HG03060 (cell line): ENCODE measurements around the gene ZNHIT3.

Source experiments
- ATAC-seq: cut with Tn5 transposase; IDR thresholded peaks from one replicate; pipeline ENCODE4 v1.9.1; 2021; ENCODE audit warnings: low read depth, moderate number of reproducible peaks; ENCODE audit not compliant: unreplicated experiment

ZNHIT3 gene

DNA sequence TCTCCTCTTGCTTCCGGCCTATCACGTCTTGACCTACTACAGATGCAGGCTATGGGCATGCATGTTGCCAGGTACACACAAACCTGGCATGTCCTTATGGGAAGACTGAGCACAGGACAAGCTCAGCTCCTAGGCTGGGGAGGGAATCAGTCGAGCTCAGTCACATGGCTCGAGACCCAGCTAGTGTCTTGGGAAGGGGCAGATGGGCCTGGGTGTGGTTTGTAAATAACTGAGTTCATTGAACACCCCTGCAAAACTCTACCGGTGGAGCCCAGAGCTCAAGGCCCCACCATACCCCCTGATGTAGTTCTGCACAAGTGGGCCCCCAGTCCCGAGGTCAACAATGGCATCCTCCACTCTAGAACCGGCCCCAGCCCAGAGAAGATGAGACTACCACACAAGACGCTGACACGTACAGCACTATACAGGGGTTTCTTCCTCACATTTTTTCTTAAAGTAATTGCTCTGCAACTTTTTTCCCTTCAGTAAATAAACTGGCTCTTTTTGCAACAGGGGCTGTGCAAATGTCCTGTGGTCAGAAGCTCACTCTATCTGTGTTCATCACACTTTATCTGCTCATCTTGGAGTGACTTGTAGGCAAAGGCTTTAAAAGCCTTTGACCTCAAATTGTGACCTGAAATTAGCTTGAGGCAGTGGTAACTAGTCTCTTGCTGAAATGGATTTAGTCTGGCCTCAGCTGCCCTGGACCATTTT is 22.9 kb downstream of the ZNHIT3 start:
- no peak for ATAC-seq

DNA sequence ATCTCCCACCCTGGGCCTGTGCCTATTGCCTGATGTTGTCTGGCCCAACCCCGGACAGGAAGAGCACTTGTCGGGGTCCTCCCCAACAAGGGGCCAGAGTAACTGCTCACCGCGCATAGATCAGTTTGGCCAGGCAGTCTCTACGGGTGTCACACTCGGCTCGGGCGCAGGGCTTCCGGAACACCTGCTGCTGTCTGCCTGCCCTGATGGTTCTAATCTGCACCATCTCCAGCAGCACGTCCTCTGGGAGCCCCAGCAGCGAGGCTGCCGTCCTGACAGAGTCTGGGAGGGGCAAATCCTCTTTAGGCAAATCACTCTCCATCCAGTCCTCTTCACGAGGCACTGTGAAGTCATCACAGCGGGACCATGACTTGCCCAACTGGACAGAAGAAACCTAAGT is 24.2 kb downstream of the ZNHIT3 start:
- ATAC-seq, result no peak

- ATAC-seq, result no peak
Observed at GRCh38 chr17:36511216-36511615, 24.7 kb downstream of the ZNHIT3 start.

DNA sequence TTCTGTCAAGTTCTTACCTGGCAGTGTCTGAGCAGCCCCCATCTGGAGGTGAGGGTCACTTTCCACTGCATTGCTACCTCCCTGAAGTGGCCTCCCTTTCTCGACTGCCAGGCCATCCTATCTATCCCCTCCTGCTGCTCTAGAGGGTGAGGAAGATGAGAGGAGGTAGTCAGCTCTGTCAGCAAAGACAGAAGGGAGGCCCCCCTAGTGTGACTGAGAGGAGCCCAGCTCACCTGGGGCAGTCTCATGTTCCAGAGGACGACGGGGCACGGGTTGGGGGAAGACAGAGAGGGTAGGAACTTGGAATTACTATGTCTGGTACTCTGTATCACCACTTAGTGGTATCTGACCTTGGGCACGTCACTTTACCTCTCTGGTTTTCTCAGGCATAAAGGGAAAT is 26.2 kb downstream of the ZNHIT3 start:
- no peak for ATAC-seq

DNA sequence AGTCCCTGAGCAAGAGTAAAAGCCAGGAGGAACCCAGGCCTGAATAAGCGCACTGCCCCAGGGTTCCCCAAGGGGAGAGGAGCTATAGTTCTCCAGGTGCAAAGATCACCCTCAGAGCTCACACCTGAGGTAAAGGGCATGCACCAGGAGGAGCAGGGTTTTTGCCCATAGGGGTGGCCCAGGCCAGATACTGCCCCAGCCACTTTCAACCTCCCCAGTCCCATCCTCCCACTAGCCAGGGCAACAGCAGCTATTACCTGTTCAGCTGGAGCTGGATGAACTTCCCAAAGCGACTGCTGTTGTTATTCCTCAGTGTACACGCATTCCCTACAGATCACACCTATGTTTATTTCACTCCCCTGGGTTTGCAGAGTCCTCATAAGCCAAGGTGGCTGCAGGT is 28.4 kb downstream of the ZNHIT3 start:
- ATAC-seq, result no peak

DNA sequence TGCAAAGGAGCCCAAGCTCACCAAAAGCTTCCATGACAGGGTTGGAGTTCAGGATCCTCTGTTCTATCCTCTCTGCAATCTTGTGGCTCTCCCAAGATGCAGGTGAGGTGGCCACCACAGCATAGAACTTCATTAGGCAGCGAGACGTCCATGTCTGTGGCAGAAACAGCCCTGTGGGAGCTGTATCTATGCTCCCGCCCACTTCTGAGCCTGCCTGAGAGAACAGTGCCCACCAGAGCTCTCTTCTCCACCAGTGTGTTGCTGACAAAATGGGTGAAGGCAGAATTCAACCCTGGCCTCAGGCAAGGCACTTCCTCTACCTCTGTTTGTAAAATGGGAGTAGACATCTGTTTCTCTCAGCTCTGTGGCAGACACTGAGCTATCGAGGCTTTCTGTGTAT is 29.4 kb downstream of the ZNHIT3 start:
- no peak for ATAC-seq

- no peak for ATAC-seq
Observed at GRCh38 chr17:36523113-36523512, 36.6 kb downstream of the ZNHIT3 start.

DNA sequence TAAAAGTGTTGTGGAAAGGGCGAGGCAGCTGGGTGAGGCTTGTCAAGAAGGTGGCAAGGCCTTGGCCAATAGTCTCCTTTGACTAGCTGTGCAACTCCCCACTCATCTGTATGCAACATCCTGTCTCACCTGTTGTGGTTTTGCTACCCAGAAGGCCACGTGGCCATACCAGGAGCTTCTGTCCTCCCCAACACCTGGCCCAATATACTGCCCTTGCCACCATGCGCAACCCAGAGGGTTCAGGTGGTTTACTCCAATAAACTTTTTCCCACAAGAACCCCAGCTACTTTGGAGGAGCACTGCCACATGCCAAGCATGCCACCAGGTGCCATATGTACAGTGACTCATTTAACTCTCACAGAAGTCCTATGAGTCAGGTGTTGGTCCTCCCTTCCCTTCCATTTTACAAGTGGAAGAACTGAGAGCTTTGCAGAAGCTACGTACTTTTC is 38.0 kb downstream of the ZNHIT3 start:
- no peak for ATAC-seq

GRCh38 chr17:36525113-36525512 is 38.6 kb downstream of the ZNHIT3 start:
- ATAC-seq, result no peak

- no peak for ATAC-seq
Observed at GRCh38 chr17:36525888-36526287, 39.4 kb downstream of the ZNHIT3 start.

DNA sequence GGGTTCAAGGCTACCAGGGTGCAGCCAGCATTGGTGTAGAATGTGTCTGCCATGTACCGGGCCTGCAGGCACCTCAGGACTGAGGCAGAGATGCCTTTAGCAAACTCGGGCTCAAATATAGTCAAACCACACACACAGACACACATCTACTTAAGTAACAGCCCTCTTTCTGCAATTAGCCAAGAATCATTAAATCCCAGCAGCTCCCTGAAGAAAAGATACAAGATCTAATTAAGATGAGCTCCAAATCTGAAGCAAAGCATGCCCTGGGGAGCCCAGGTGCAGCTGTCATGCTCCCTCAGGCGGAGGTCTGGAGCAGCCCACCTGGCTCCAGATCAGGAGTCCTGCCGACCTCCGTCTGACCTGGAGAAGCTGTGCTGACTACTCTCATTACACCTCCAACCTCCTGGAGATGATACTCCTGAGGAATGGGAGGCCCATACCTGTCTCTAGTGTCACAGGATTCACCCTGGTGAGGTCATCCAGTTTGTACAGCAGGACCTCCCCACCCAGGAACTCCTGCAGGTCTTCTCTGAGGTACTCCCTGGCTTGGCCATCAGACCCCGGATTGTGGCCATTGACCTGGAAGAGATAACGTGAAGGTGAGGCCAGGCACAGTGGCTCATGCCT is 41.3 kb downstream of the ZNHIT3 start:
- no peak for ATAC-seq

DNA sequence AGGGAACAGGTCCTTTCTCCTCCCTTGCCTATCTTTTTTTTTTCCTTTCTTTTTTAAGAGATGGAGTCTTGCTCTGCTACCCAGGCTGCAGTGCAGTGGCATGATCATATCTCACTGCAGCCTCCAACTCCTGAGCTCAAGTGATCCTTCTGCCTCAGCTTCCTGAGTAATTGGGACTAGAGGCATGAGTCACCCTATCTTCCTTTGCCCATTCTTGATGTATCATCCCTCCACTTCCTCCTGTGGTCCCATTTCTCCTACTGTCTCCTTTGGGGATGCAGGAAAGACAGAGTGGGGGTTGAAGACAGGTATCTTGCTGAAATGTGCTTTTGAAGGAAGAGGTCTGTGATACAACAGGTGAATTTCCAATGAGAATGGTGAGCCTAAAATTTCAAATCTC is 42.6 kb downstream of the ZNHIT3 start:
- no peak for ATAC-seq

- no peak for ATAC-seq
Observed at GRCh38 chr17:36532435-36532975, 46.0 kb downstream of the ZNHIT3 start.

GRCh38 chr17:36533935-36534839 is 47.7 kb downstream of the ZNHIT3 start:
- no peak for ATAC-seq

DNA sequence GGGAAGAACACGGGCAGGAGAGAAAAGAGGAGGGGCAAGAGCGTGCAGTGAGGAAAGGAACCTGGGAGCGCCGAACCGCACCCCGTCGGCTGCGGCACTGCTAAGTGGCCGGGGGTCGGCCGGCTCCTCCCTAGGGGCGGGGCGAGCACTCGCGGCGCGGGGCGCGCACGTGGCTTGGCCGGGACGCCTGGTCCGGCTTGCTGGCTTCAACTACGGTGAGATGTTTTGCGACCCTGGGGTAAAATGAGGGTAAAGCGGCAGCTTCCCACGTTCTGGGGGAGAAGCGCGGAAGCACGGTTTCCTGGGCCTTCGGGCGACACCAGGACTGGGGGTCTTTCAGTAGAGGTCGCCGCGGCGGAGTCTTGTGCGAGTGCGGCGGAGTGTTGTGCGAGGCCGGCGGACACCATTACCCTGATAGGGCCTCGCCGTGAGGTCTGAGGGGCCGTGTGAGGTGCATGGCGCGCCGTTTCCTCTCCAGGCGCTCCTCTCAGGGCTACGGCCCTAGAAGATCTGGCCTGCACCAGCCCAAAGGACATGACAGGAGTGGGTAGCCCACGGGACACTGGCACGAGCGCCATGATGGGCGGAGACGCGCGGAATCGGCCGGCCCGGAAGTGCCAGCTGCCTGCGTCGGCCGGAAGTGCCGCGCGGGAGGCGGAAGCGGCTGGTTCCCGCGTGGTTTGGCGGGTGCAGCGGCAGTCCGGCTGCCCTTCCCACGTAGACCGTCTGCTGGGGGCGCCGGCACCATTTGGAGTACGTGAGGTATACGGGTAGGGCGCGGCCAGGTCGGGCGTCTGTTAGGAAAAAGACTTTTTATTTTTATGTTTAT is 48.6 kb downstream of the ZNHIT3 start, which contains the start of the genes MYO19 and PIGW:
Gene MYO19 (minus strand): TSS at position 29 of the 829 bp plus-strand sequence. CDS start 2,330 bp downstream, outside the sequence.
Gene PIGW (plus strand): TSS at position 148 of the 829 bp plus-strand sequence. CDS start 2,115 bp downstream, outside the sequence.
- no peak for ATAC-seq

DNA sequence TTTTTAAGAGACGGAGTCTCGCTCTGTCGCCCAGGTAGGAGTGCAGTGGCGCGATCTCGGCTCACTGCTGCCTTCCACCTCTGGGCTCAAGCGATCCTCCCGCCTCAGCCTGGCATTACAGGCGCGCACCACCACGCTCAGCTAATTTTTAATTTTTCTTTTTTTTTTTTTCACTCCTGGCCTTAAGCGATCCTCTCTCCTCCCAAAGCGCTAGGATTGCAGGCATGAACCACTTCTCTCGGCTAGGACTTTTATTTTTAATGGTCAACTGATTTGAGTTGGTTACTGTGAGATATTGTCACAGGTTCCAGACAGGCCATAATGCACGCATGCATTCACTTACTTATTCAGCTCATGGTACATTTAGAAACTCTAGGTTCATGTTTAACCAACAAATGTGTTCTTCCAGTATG is 49.2 kb downstream of the ZNHIT3 start:
- ATAC-seq, result no peak

- no peak for ATAC-seq
Observed at GRCh38 chr17:36540696-36541095, 54.2 kb downstream of the ZNHIT3 start.

DNA sequence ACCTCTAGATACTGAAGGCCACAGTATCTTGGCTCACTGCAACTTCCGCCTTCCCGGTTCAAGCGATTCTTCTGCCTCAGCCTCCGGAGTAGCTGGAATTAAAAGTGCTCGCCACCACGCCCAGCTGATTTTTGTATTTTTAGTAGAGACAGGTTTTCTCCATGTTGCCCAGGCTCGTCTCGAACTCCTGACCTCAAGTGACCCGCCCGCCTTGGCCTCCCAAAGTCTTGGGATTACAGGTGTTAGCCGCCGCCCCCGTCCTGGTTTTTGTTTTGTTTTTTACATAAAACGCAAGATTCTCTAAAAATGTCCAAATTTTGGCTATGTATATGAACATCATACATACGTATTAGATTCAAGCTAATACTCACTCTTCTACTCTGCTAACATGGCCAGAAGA is 56.3 kb downstream of the ZNHIT3 start:
- no peak for ATAC-seq

- no peak for ATAC-seq
Observed at GRCh38 chr17:36544044-36544306, 57.5 kb downstream of the ZNHIT3 start.
